Measurements from ENCODE around the gene RALGAPB. TPM values are rescaled to one million over a fixed set of nuclear protein-coding genes. Genes with fewer than 3 reads are reported as not detected.

Gene RALGAPB
- total and polyA plus RNA-seq, 2 of the 13 experiments (the other 11 are each of a cell fraction or from before 2014, with no cell fraction given), result 17.6 to 30.6 TPM

GRCh38 chr20:38585404-38586180, 112.9 kb downstream of the RALGAPB start (continued):
- no peak for TF ChIP-seq PBX2 (CRISPR knock-in tag; IDR thresholded peaks at IDR 0.05)
- no peak for TF ChIP-seq FLYWCH1 (CRISPR knock-in tag; IDR thresholded peaks at IDR 0.05)
- TF ChIP-seq ELK4 (CRISPR knock-in tag; IDR thresholded peaks at IDR 0.05; ENCODE audit: borderline replicate concordance), result no peak
- TF ChIP-seq ARID5B (CRISPR knock-in tag; IDR thresholded peaks at IDR 0.05), result peak; percentile 96
- TF ChIP-seq ZNF552 (CRISPR knock-in tag; IDR thresholded peaks at IDR 0.05; ENCODE audit: borderline replicate concordance), result no peak
- no peak for TF ChIP-seq ETV6 (CRISPR knock-in tag; conservative IDR thresholded peaks at IDR 0.05)
- TF ChIP-seq TBL1XR1 (IDR thresholded peaks at IDR 0.05; ENCODE audit: borderline replicate concordance, low read length, partially characterized antibody), result no peak
- TF ChIP-seq GPN1 (CRISPR knock-in tag; IDR thresholded peaks at IDR 0.05; ENCODE audit: borderline replicate concordance), result no peak
- TF ChIP-seq ZNF569 (CRISPR knock-in tag; IDR thresholded peaks at IDR 0.05; ENCODE audit: borderline replicate concordance), result 0 out of 2 replicates have a peak, but pooled peaks have one; percentile 33
- TF ChIP-seq ZNF24 (IDR thresholded peaks at IDR 0.05), result no peak; the same call in 1 of the 2 replicates
- no peak for TF ChIP-seq DZIP1 (CRISPR knock-in tag; IDR thresholded peaks at IDR 0.05)
- no peak for TF ChIP-seq DMTF1 (CRISPR knock-in tag; IDR thresholded peaks at IDR 0.05)
- TF ChIP-seq MED8 (CRISPR knock-in tag; IDR thresholded peaks at IDR 0.05; ENCODE audit: insufficient replicate concordance), result no peak
- TF ChIP-seq IKZF5 (CRISPR knock-in tag; IDR thresholded peaks at IDR 0.05), result peak; percentile 94
